GM21786 (cell line): ENCODE measurements around the gene SLC6A20.

ENCODE experiments used
- ATAC-seq: cut with Tn5 transposase; IDR thresholded peaks from one replicate; pipeline ENCODE4 v1.9.1; 2021; ENCODE audit not compliant: unreplicated experiment

Gene SLC6A20

DNA sequence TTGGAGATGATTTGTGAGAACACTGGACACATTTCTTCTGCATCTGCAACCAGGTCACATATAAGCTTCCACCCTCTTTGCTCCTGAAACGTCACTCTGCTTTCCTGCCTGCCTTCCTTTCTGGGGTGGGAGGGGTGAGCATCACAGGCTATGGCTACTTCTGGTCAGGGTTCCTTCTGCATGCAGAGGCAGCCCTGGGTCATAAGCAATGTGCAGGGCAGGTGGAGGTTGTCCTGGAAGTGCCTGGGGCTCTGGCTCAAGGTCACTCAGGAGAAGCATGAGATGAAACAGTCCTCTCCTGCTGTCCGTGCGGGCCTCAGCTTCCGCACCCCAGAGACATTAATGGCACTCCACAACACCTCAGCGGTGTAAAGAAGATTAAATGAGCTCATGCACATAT lies 15.1 kb downstream of the SLC6A20 start:
- ATAC-seq, result no peak

DNA sequence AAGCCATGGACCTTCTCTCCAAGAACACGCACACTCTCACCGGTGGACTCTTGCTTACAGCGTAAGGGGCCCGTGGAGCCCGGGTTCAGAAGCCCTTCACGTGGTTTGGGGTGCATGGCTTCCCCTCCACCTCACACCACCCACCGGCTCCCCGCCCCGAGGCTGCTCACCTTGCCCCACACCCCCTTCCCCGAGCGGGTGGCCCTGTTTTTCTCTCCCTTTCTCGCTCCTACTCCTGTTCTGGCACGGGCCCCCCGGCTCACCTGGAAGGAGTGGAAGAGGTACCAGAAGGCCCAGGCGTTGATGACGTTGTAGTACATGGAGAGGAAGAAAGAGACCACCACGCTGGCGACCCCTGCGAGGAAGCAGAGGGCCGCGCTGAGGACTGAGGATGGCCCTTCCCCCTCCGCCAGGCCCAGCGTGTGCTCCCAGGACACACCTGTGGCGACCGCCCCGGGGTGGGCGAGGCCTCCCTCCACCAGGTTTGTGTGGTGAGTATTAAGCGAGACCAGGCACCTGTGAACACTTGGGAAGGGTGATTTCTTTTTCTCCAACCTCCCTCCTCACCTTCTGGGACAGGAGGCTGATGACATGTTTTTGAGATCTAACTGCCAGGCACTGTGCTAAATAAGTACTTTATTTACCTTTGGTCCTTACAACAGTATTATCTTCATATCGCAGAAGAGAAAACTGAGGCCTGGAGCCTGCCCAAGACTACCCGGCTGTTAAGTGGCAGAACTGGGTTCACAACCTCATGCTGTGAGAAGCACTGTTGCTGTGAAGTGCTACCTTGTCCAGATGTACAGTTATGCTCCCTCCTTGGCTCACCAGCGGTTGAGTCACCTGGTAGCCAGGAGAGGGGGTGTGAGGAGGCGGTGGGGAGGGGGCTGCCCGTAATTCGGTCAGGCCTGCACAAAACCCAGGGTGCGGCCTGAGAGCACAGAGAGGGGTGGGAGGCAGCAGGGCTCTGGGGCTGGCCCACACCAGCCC lies 16.3 kb downstream of the SLC6A20 start:
- no peak for ATAC-seq

DNA sequence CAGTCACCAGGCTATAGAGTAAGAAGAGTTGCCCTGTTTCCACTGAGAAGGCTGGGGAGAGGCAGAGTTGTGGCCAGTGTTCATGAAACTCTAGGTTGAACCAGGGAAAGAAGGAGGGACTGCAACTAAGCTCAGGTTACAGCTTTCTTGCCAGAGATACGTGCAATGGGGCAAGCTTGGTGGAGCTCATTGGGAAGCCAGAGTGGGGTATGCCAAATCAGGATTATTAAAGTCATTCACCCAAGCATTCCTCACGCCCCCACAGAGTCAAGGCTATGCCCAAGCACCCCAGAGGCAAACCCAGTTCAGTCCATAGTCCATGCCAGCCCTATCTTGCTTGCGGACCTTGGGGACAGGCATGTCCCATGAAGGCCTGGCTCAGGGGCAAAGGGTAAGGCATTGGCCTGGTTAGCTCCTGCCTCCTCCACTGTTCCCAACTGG lies 17.6 kb downstream of the SLC6A20 start:
- no peak for ATAC-seq

DNA sequence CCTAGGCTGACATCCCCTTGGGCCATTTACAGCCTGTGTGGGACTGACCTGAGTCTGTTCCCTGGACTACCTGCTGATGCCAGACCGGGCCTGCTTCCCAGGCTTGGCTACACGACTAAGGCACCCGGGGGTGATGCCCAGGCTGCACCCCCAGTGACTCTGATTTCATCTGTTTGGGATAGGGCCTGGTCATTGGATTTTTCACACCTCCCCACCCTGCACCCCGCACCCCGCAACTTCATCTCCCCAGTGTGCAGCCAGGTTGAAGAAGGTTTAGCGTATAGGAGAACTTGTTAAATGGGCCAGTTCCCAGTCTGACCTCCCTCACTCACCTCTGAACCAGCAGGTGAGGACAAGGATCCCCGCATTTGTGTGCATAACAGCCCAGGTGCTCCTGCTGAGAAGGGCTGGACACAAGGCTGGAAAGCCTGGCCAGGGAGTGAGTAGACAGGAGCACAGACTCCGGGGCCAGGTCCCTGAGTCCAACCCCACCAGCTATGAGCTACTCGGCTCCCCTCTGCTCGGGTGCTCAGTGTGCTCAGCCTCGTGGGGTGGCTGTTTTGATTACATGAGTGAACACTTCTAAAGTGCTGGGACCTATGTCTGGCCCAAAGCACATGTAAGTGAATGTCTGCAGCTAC lies 18.5 kb downstream of the SLC6A20 start:
- ATAC-seq, result no peak

DNA sequence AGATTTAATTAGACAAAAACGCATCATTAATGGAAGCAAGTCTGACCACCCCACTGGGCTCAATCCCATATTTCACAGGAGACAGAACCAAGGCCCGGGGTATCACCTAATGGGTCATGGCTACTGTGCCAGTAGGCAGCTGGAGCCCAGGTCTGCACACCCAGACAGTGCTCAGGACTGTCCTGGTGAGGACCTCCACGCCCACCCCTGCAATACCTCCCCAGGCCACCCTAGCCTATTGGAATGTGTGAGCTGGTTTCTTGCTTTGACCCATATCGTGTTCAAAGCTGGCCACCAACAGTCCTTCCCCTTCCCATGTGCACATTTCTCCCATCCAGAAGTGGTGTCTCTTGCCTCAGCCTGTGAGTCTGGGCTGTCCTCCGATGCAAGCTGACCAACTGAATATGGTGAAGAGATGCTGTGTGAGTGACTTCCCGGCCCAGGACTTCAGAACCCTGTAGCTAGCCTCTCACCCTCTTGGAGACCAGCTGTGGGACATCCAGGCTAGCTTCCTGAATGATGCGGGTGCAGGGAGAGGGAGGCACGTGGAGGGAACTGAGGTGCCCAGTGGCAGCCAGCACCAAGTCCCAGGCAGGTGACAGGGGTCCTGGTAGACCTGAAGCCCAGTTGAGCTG lies 19.1 kb downstream of the SLC6A20 start:
- no peak for ATAC-seq

DNA sequence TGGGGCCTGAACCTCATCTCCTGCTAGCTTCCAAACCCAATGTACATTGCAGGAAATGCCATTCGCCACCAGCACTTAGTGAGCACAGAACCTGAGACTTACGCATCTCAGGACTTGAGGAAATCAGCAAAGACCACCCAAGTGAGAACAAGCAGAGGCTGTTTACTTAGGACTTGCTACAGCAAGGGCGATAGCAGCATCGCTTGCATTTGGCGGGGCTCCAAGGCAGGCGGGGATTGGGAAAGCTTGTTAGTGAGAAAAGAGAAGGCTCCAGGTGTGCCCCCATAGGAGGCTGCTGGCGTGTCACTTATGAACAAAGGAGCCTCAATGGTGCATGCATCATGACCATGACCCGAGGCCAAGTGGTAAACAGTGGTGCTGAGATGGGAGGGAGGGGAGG lies 19.7 kb downstream of the SLC6A20 start:
- ATAC-seq, result no peak

DNA sequence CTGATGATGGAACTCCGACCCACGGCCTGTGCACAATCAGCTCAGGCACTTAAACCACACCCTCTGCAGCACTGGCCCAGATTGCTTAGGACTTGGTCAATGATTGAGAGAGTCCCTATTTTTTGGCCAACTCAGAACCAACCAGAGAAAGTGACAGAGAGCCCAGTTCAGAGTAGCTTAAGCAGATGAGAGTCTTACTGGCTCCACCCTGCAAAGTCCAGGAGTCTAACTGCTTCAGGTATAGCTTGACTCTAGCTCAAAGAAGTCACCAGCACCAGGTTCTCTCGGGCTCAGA lies 20.1 kb downstream of the SLC6A20 start:
- no peak for ATAC-seq

DNA sequence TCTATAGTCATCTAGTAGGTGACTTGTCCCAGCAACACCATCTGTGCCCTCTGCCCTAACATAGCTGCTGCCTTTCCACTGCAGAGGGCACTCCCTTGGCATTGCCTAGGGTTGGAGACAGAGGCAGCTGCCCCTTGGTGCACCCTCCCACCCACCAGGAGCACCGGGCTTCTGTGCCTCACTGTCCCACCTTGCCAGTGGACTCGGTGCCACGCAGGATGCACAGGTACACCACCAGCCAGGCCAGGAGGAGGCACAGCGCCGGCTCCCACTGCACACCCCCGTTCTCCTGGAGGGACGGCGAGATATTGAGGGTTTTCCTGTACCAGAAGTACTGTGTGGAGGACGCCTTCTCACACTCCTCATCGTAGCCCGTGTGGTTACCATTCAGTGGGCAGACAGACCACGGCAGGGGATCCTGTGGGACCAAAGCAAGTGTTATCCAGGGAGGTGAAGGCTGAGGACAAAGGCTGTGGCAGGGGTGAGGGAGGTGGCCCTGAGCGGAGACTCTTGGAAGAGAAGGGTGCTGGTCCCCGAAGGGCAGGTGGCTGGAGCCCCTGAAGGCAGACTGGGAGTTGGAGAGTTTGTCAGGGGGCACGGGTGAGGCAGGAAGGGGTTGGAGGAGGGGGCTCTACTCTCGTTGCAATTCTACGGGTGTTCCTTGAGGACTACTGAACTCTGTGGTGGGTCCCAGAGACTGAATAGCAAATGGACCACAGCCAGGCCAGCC lies 20.6 kb downstream of the SLC6A20 start:
- no peak for ATAC-seq

DNA sequence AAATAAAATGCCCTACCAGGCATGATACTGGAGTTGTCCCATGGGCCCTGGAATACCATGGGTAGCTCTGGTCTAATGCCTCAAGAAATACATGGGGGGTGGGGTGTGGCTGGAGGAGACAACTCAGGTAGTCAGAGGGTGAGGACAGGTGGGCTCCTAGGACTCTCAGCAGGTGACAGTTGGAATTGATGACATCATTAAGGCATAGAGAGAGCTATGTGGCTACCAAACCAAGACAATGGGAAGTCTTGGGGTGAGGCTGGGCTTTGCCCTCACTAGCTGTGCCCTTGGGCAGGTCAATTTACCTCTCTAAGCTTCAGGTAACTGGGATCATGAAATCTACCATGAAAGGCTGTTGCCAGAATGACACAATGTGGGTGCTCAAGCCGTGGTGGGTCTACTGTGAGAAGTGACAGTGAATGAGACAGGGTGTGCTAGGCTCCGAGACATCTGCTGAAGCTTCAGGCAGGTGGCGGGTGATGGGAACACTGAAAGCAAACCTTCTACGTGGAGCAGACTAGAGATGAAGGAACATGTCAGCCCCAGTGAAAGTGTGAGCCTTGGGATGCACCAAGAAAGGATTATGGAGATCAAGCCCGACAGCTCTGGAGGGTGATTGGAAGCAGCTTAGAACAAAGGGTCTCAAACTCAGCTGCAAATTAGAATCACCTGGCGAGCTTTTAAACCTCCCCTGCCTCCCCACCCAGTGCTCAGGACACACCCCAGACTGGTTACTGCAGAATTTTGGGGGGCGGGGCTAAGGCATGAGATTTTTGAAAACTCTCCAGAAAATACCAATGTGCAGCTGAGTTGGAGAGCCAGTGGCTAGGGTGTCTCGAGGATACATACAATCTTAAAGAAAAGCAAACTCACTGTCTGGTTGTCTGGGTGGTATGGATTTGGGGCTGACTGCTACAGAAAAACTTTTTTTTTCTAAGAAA lies 21.5 kb downstream of the SLC6A20 start:
- no peak for ATAC-seq

DNA sequence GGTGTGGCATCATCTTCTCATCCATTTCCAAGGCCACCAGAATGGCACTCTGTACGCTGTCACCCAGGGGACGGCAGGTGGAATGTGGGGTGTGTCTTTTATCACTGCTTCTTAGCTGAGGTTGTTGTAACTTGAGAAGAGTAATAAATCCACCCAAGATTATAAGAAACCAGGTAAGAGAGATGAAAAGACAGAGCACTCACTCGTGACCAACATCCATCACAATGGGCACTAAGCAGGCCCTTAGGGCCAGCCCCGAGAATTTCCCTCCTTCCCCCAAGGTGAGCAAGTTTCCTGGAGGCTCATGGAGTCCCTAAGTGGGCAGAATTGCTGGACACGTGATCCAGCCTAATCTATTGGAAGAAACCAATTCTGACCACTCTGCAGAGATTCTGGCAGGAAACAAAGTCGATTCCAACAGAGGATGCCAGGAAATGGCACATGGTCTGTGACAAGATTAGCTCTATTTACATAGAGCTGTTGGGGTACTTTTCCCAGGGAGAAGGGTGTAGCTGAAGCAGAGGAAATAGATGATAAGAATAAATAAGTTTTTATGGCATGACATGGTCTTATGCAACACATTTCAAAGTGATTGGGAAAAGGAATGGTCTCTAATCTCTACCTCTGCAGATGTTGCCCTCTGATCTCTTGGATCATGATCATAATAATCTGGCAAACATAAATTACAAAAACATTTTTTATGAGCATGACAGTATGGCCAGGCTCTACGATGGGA lies 22.5 kb downstream of the SLC6A20 start:
- ATAC-seq, result no peak

DNA sequence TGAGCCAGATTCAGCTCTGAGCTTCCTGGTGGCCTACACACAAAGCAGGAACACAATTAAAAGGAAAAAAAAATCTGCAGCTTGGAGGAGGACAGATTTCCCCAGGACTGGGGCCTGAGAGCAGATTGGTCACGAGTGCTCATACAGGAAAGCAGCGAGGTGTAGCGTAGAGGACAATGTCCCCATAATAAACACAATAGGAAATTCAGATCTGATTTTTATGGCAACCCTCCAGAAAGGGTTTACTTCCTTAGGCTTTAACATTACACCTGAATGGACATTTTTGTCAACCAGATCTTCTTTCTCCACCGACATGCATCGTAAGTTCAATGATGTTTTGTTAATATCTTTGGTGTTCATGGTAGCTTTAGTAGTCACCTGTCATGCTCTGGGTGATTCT lies 23.3 kb downstream of the SLC6A20 start:
- ATAC-seq, result no peak

DNA sequence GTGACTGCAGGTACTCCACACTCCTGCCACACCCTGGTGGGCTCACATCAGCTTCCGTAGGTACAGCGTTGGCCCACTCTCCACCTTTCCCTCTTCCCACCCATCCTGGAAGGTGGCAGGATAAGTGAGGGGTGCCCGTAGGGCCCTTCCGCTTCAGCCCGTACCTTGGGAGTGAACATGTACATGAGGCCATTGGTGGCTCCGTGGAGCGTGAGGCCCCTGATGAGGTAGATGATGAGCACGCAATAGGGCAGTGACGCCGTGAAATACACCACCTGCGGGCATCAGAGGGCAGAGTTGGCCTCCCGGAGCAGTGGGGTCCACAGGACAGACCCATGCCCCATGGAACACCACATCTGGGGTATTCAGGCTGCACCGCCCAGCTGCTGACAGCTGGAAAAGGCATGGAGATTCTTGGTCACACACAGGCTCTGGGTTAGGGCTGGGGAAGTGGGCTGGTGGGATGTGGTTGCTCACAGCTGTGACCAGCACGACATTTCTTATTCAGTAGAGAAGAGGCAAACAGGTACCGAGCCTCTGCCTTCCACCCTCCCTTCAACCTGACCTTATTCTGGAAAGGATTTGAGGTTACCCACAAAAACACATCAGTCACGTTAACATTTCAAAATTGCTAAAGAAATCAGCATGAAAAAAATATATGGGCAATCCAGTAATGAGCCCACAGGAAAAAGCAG lies 23.8 kb downstream of the SLC6A20 start:
- ATAC-seq, result no peak

DNA sequence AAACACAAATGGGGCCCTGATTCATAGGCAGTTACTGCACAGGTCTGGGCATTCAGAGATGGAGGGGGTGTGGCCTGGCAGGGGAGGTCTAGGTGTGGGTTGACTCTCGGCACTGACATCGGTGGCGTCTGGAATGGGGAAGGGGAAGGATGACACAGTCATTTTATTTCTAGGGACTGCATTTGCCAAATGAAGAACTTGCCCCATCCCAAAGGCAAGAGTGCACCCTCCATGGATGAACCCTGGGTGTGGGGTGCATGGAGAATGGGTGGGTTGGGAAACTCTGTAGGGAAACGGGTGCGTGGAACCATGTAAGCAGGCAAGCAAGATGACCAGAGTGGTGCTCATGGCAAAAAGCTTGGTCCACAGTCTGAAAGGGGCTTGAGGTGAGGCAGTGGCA lies 24.5 kb downstream of the SLC6A20 start:
- no peak for ATAC-seq

DNA sequence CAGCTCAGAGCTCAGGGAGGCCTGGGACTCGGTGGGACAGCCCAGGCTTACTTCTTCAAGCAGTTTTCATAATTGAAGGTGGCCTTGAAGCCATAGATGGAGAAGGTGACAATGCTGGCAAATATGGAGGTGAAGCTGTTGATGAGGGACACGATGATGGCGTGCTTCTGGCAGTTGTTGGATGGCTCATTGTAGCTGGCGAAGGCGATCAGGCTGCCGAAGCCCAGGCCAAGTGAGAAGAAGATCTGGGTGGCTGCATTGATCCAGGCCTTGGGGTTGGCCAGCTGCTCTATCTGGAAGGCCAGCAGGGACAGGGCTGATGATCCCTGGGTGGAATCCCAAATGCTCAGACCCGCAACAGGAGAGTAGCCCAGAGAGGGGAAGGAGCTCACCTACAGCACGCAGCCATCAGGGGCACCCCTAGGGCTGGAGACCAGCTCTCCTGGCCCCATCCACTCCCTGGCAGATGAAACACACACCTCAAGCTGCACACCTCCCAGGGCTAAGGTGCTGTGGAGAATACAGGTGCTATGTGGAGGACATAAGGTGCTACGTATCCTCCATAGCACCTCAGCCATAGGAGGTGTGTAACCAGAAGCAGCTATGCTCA lies 25.1 kb downstream of the SLC6A20 start:
- ATAC-seq, result no peak

DNA sequence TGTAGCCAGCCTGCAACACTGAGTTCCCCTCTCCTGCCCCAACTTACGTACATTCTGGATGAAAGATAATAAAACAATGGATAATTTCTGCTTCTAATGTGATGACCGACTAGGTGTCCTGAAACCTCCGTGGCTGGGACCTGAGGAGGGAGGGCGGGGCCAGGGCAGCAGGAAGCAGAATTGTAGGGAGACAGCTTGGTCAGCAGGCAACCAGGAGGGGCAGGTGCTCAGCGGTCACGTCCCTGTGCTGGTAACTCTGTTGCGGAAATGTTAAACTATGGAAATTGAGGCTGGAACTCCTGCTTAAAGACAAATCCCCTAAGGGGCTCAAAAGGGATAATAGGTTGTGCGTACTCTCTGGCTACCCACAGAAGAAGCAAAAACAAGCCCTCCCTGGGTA lies 30.4 kb downstream of the SLC6A20 start:
- no peak for ATAC-seq

DNA sequence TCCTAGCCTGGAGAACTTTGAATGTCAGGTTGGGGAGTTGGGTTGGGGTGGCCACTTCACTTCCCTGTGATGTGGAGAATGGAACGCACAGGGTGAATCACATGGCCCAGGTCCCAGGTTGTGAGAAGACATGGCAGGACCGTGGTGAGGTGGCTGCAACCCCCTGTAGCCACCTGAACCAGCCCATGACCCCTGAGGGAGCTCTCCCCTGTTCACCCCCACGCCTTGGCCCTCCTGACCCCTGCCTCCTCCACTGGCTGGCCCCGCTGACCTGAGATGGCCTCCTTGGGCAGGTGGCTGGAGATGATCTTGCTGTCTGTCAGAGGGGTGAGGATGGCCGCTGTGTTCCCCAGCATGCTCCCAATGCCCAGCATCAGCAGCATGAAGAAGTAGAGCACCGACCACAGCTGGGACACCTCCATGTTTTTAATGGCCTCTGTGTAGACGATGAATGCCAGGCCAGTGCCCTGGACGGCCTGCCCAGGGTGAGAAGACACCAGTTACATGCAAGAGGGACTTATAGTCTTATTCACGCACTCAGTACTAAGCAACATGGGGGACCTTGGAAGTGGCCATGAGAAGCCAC lies 31.0 kb downstream of the SLC6A20 start:
- ATAC-seq, result no peak

DNA sequence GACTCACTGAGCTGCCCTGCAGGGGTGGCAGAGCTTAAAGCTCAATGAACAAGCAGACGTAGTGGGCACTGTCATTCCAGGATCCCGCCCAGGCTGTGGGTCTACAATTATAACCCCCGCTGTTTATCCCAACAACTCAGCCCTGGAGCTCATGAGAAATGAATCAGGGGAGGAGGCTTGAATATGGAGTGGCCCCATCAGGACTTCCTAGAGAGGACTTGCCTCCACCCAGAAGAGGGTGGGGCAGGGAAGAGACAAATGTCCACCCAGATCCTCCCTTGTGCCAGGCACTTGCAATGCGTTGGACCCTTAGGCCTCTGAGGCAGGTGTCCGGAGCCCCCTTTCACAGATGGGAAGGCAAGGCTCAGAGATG lies 33.0 kb downstream of the SLC6A20 start:
- ATAC-seq, result no peak

DNA sequence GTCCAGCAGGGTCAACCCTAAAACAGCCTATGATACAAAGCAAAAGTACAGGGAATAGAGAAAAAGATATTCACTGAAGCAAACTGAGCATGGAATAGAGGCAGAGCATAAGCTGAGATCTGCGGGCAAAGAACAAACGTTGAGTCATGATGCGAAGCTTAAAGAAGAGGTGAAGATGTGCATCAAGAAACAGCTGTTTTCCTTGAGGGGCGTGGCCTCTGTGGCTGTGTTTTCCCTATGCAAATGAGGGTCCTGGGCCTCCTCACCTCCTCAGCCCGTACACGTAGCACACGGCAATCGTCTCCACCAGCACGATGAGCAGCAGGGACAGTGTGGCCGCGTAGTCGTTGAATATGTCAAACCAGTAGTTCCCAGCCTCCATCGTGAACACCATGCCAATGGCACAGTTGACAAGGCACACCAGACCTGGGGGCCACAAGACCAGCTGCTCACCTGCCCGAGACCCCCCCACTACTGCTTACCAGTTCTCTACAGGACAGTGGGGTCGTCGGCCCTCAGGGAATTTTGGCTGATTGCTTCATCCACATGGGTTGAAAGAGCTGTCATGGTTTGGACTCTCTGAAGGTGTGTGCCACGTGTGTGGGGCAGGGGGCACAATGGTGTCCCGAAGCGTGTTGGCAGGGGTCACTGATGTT lies 33.6 kb downstream of the SLC6A20 start:
- ATAC-seq, result no peak
